GM12878 (cell line): ENCODE data around the gene SKIC8. TPM values are rescaled to one million over a fixed set of nuclear protein-coding genes. Genes with fewer than 3 reads are reported as not detected.

Experiments used
- ATAC-seq: fragments of 200-7000 bp; cut with Tn5 transposase; 3 replicates; pipeline ENCODE4 v1.9.1; 2020; ENCODE audit warnings: mild to moderate bottlenecking, moderate library complexity
- BruUV-seq: library from RNA; stranded (reverse); fragments of 400-500 nt; replicated peaks from 2 replicates; lab custom pipeline; 2021; lab: Mats Ljungman, UMichigan
- CTCF ChIA-PET: fragments of 300-600 bp; sonication (Branson Sonifier 250); formaldehyde crosslinking; extraction: SDS; loops from one replicate; lab custom pipeline; 2021; ENCODE audit warnings: inconsistent platforms; lab: Yijun Ruan, JAX
- POLR2A ChIA-PET: fragments of 350-600 bp; formaldehyde crosslinking; extraction: SDS; loops from one replicate; lab custom pipeline; 2021; ENCODE audit warnings: inconsistent platforms; lab: Charles Lee
- RAD21 ChIA-PET: fragments of 300-600 bp; sonication (Branson Sonifier 250); formaldehyde crosslinking; loops from one replicate; lab custom pipeline; 2023; ENCODE audit warnings: antibody characterized with exemption; ENCODE audit not compliant: unreplicated experiment; lab: Charles Lee
- SMC1A ChIA-PET: fragments of 300-600 bp; sonication (Branson Sonifier 250); formaldehyde crosslinking; loops from one replicate; lab custom pipeline; 2023; ENCODE audit not compliant: unreplicated experiment, uncharacterized antibody; lab: Charles Lee
- DNase-seq: peaks from one replicate; pipeline ENCODE4 v3.0.0-alpha.2; 2011; ENCODE audit warnings: low read depth, low spot score
- FAIRE-seq: peaks from 3 replicates; lab custom pipeline; 2011; peaks lifted over from hg19 to GRCh38; lab: Jason Lieb, UNC
- H2AFZ ChIP-seq: 2 replicates; pipeline ENCODE4 v1.6.0; 2011; ENCODE audit warnings: low read depth, low read length, control low read depth; ENCODE audit not compliant: control insufficient read depth
- H3K27ac ChIP-seq: 2 replicates; pipeline ENCODE4 v1.5.1; 2011; ENCODE audit warnings: control low read depth; ENCODE audit not compliant: control insufficient read depth, insufficient read depth
- H3K27me3 ChIP-seq, 2 experiments: replicated peaks in 1 of 2; 2 replicates each; pipeline versions ENCODE4 v1.6.0 to v1.6.1; 2011; ENCODE audit warnings: low read length in 1 of 2; ENCODE audit not compliant: control insufficient read depth in 2 of 2, insufficient read depth in 2 of 2
- H3K36me3 ChIP-seq, 2 experiments: 2 replicates each; pipeline ENCODE4 v1.5.1; 2011; ENCODE audit warnings: low read length in 1 of 2; ENCODE audit not compliant: control insufficient read depth in 2 of 2, insufficient read depth in 2 of 2
- H3K4me1 ChIP-seq: 2 replicates; pipeline ENCODE4 v1.6.1; 2011; ENCODE audit warnings: mild to moderate bottlenecking, low read length, moderate library complexity, mixed read lengths; ENCODE audit not compliant: control insufficient read depth, insufficient read depth
- H3K4me2 ChIP-seq: 2 replicates; pipeline ENCODE4 v1.6.0; 2011; ENCODE audit warnings: control low read depth; ENCODE audit not compliant: control insufficient read depth, insufficient read depth
- H3K4me3 ChIP-seq: fragments of 200-600 bp; sonication (generic); 2 replicates; pipeline ENCODE4 v1.5.1; 2016
- H3K79me2 ChIP-seq: 2 replicates; pipeline ENCODE4 v1.6.0; 2011; ENCODE audit warnings: low read length; ENCODE audit not compliant: control insufficient read depth, insufficient read depth
- H3K9ac ChIP-seq: 2 replicates; pipeline ENCODE4 v1.8.0; 2011; ENCODE audit warnings: low read length, control low read depth, mixed read lengths; ENCODE audit not compliant: control insufficient read depth, insufficient read depth
- H3K9me3 ChIP-seq: replicated peaks from 3 replicates; pipeline ENCODE4 v1.5.1; 2011; ENCODE audit warnings: mild to moderate bottlenecking, low read length; ENCODE audit not compliant: control insufficient read depth, insufficient read depth
- H4K20me1 ChIP-seq: 2 replicates; pipeline ENCODE4 v1.6.0; 2011; ENCODE audit not compliant: control insufficient read depth, insufficient read depth
- CHD4 ChIP-seq: fragments of 200-600 bp; sonication (generic); IDR thresholded peaks from 2 replicates; pipeline ENCODE4 v1.6.1; 2016; ENCODE audit warnings: mild to moderate bottlenecking
- EZH2 ChIP-seq: IDR thresholded peaks from 2 replicates; pipeline ENCODE4 v1.6.1; 2012; ENCODE audit warnings: low read depth, mild to moderate bottlenecking, control low read depth, inconsistent platforms, low read length, borderline replicate concordance; ENCODE audit not compliant: control insufficient read depth
- FOXK2 ChIP-seq: fragments of 450-650 bp; IDR thresholded peaks from 2 replicates; pipeline ENCODE4 v1.6.1; 2017; ENCODE audit warnings: mild to moderate bottlenecking, moderate library complexity
- MTA2 ChIP-seq: fragments of 450-650 bp; IDR thresholded peaks from 2 replicates; pipeline ENCODE4 v1.6.1; 2016; ENCODE audit warnings: low read depth, mild to moderate bottlenecking, moderate library complexity
- TAF1 ChIP-seq: IDR thresholded peaks from 2 replicates; pipeline ENCODE4 v1.6.1; 2011; ENCODE audit warnings: mild to moderate bottlenecking, low read depth, low read length, borderline replicate concordance
- YBX1 ChIP-seq: fragments of 450-650 bp; IDR thresholded peaks from 2 replicates; pipeline ENCODE4 v1.6.1; 2016; ENCODE audit warnings: antibody characterized with exemption
- WGBS: methylation state at CpG from one replicate; pipeline ENCODE4 v1.1.6; 2016; ENCODE audit warnings: low lambda C conversion rate; ENCODE audit not compliant: insufficient replicate concordance, insufficient coverage; ENCODE audit errors: missing lambda C conversion rate; 5-methylcytosine and 5-hydroxymethylcytosine counted together
- in situ Hi-C: fragments of 300-500 bp; cut with MboI; formaldehyde crosslinking; loops from 9 replicates; pipeline ENCODE4 v1.14.3; 2018; ENCODE audit warnings: mixed read lengths
- intact Hi-C: fragments of 100-400 bp; cut with micrococcal nuclease; formaldehyde crosslinking; loops from one replicate; pipeline ENCODE4 v1.14.2; 2022; ENCODE audit not compliant: unreplicated experiment
- polyA plus RNA-seq, 11 experiments: library from polyadenylated mRNA; depleted of rRNA in 4 of 11; unstranded in 6 of 11; stranded (reverse) in 5 of 11; fragments of >200 nt; fragmentation: Nextera tagmentation in 4 of 11; fragmentation: Illumina TruSeq in 1 of 11; extraction: Ambion mirVana in 4 of 11; extraction: Trizol in 1 of 11; gene quantifications; 1 replicate in 1 of 11; 2 replicates in 10 of 11; pipeline versions ENCODE4 v1.2.1 to v1.2.3, GENCODE V29; 2011 to 2016; ENCODE audit warnings: inconsistent platforms in 2 of 11, missing spikeins in 2 of 11, low read depth in 1 of 11
- total RNA-seq, 4 experiments: library from RNA; depleted of rRNA in 3 of 4; stranded (reverse); fragments of >200 nt in 3 of 4; fragmentation: Illumina TruSeq in 1 of 4; extraction: Trizol in 1 of 4; gene quantifications; 2 replicates each; pipeline versions ENCODE4 v1.2.1 to v1.2.3, GENCODE V29; 2013 to 2021
- TF ChIP-seq, protein P1 (sequence below): fragments of 450-650 bp; formaldehyde crosslinking; IDR thresholded peaks from 2 replicates; pipeline ENCODE4 v1.4.0; 2020; ENCODE audit warnings: mild to moderate bottlenecking, moderate library complexity
- TF ChIP-seq, protein P2 (sequence below): IDR thresholded peaks from 2 replicates; pipeline ENCODE4 v1.6.1; 2012; ENCODE audit warnings: low read depth, low read length, improper control_type of control experiment

Gene SKIC8
- total and polyA plus RNA-seq, 10 of the 15 experiments (the other 5 are each of a cell fraction or from before 2014, with no cell fraction given): 57.0 to 288 (median 128) TPM

DNA sequence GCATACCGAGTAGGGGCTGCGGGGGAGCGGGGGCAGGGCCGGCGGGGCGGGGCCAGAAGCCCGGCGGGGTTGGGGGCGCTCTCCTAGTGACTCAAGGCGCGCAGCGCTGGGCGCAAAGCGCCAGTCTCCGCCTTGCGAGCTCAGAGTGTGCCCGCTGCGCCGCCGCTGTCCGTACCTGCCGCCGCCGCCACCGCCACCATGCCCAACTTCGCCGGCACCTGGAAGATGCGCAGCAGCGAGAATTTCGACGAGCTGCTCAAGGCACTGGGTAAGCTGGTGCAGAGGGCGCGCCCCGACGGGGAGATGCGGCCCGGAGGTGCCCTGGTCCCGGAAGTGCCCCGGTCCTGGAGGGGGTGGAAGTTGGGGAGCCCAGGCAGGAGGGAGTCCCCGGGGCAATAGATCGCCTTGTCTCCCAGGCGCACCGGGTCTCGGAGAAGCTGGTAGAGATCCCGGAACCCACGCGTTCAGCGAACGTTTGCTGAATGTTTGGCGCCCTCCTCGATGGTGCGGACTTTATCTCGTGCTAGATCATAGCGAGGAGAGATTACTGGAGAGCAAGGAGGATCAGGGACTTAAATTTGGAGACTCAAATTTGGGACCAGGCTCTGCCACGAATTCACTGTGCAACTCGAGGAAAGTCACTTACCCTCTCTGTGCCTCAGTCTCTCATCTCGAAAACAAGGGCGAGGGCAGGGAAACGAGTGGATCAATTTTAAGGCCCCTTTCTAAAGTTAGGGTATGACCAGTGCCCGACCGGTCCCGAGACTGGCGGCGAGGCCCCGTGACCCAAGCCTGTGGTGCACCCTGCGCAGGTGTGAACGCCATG, 41.0 kb upstream of the SKIC8 start, which contains the start of gene CRABP1 (continued):
- TF ChIP-seq, protein P1, sequence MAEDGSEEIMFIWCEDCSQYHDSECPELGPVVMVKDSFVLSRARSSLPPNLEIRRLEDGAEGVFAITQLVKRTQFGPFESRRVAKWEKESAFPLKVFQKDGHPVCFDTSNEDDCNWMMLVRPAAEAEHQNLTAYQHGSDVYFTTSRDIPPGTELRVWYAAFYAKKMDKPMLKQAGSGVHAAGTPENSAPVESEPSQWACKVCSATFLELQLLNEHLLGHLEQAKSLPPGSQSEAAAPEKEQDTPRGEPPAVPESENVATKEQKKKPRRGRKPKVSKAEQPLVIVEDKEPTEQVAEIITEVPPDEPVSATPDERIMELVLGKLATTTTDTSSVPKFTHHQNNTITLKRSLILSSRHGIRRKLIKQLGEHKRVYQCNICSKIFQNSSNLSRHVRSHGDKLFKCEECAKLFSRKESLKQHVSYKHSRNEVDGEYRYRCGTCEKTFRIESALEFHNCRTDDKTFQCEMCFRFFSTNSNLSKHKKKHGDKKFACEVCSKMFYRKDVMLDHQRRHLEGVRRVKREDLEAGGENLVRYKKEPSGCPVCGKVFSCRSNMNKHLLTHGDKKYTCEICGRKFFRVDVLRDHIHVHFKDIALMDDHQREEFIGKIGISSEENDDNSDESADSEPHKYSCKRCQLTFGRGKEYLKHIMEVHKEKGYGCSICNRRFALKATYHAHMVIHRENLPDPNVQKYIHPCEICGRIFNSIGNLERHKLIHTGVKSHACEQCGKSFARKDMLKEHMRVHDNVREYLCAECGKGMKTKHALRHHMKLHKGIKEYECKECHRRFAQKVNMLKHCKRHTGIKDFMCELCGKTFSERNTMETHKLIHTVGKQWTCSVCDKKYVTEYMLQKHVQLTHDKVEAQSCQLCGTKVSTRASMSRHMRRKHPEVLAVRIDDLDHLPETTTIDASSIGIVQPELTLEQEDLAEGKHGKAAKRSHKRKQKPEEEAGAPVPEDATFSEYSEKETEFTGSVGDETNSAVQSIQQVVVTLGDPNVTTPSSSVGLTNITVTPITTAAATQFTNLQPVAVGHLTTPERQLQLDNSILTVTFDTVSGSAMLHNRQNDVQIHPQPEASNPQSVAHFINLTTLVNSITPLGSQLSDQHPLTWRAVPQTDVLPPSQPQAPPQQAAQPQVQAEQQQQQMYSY (CRISPR knock-in tag): no peak
- TF ChIP-seq TAF1: no peak
- no peak for TF ChIP-seq EZH2

DNA sequence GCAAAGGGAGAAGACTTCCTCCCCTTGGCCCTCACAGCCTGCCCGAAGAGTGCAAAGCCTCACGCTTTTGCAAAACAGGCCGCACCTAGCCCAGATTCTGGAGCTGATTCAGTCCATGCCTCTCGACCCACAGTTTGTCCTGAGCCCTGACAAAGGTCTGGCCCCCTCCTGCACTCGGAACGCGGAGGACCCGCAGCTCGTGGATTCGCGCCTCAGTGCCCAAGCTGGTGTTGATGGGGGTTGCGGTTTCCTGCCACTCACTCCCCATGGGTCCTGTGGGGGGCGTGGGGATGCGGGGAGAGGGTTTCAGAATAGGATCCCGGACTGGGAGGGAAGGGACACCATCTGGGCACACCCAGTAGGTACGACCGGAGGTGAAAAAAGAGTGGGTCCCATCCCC, 40.1 kb upstream of the SKIC8 start:
- no peaks in the 10 kb centered on the region for H3K9me3 ChIP-seq
- in situ Hi-C loops: no loop called here
- H2AFZ ChIP-seq: no peak overlapping the region
- WGBS: 38% methylated on average over 17 of the region's 17 CpGs
- no TSS peak for BruUV-seq
- no peaks in the 10 kb centered on the region for H3K36me3 ChIP-seq
- no peak overlapping the region for H3K4me2 ChIP-seq
- POLR2A ChIA-PET: no interaction called here
- RAD21 ChIA-PET: no interaction called here
- H3K9ac ChIP-seq: no peak overlapping the region
- FAIRE-seq (no peak), DNase-seq (no peak), ATAC-seq (no peak)
- SMC1A ChIA-PET: no interaction called here
- no peak for TF ChIP-seq MTA2
- TF ChIP-seq YBX1: no peak
- TF ChIP-seq CHD4: no peak
- TF ChIP-seq FOXK2: no peak
- TF ChIP-seq, protein P2, sequence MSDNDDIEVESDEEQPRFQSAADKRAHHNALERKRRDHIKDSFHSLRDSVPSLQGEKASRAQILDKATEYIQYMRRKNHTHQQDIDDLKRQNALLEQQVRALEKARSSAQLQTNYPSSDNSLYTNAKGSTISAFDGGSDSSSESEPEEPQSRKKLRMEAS: no peak
- H3K27me3 ChIP-seq: peaks cover 14 to 16% of the 10 kb centered on the region in 2 experiments
- no peak overlapping the region for H3K27ac ChIP-seq
- no peaks in the 10 kb centered on the region for H4K20me1 ChIP-seq
- H3K4me3 ChIP-seq: no peak overlapping the region
- CTCF ChIA-PET: interaction anchor here (0.8 kb wide), 1 partner anchor 100 kb away, joined by 3 read pairs; no protein-coding TSS in a partner anchor
- intact Hi-C loops: no loop called here
- H3K79me2 ChIP-seq: no peaks in the 10 kb centered on the region
- H3K4me1 ChIP-seq: no peaks in the 10 kb centered on the region
